SW480 (cell line): ENCODE data around the gene MYO15B.

Experiments used
- DNase-seq: peaks from one replicate; pipeline ENCODE4 v3.0.0-alpha.2; 2016; ENCODE audit warnings: low spot score

MYO15B gene

DNA sequence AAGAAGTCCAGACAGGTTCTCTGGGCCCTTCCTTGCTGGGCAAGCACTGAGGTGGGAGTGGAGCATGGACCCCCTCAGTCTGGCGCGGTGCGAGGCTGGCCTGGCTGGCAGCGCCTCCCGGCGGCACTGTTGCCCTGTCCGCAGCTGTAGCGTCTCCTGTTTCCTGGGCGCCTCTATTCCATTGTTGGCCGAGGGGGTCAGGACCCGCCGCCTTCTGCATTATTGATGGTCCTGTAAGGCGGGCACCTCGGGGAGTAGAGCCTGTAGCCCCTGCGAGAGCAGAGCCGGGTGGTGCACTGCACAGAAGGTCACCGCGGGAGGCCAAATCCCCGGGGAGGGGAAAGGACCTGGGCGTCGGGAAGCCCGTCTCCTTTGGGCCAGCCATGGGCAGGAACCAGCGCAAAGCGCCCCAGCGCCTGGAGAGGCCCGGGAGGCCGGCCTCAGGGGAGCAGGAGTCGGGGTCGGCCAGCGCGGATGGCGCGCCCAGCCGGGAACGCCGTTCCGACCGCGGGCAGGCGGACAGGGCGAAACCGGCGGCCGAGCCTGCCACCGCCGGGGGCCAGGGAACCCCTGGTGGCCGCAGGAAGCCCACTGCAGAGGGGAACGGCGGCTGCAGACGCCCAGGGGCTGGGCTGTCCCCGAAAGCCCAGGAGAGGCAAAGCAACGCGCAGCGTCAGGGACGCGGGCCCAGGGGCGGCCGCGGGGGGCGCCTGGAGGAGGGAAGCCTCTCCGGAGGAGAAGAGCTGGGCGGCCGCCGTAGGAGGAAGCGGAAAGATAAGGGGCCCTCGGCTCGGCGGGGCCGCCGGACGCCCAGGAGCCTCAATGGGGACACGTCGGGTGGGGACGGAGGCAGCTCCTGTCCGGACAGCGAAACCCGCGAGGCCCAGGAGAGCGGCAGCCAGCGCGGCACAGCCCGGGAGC is at the start of gene MYO15B:
Gene MYO15B (plus strand): TSS at position 126 of the 921 bp plus-strand sequence. CDS start 258 bp downstream, at position 384.
- no peak for DNase-seq

DNA sequence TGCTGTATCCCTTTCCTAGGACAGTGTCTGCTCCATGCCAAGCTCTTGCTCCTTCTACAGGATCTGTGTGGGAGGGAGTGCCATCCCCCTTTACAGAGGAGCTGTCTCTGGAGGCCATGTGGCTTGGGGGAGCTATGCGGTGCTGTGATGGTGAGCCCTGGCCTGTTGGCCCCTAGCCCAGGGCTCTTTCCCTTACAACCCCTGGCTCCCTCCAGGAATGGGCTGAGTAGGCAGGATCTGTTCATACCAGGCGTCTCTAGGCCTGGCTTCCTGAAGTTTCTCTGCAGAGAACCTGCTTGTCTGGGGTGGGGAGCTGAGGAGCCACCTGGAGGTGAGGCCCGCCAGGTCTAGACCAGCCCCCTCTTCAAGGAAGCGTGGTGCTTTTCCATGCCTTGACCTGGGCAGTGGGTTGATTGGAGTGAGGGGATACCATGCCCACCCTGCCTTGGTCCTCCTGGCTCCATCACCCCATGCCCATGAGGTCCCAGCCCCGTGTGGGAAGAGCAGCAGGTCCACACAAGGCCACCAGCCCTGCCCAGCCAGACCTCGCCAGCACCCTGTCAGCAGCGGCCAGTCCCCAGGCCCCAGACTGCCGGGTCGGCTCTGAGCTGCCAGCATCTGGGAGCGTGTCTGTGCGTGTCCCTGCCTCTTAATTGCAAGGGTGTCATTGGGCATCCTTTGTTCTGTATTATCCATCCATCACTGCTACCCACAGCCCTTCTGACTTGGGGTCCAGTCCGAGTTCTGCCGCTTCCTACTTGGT is 47.5 kb upstream of the MYO15B start:
- DNase-seq: no peak

DNA sequence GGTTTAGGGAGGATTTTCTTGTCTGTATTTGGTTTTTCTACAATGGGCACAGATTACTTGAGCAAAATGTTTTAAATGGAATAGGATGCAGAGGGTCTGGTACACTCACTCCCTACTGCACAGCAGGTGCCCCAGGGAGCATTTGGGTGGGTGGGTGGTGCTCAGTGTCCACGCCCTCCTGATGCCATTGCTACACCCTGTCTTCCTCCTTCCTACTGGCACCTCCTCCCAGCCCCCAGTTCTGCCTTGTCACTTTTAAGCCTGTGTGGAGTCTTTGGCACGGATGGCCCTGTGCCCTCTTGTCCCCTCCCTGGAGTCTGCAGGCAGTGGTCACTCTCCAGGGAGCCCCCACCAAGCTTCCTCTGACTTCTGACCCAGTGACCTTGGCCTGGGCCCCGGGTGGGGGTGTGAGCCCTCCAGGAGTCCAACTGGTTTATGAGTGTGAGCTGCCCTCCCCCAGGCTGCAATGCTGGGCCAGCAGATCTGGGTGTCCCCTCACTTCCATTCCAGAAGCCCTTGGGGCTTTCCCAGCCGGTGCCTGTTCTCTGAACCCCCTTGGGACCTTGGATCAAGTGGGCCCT is 46.6 kb upstream of the MYO15B start:
- no peak for DNase-seq

DNA sequence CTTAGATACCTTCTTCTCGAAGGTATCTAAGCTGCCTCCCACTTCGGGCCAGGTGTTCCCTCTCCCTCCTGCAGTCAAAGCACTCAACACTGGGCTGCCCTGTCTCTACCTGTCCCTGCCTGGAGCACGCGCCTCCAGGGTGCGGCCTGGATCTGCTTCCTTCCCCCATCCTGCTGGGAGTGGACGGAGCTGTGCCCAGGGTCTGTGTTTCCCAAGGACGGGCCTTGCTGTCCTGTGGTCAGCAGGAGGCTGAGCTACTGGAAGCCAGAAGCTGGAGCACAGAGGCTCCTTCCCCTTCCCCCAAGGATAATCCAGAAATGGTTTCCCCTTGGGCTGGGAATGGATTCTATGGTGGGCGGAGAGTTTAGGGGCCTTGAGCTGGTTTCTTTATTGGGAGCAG is 45.4 kb upstream of the MYO15B start:
- no peak for DNase-seq

DNA sequence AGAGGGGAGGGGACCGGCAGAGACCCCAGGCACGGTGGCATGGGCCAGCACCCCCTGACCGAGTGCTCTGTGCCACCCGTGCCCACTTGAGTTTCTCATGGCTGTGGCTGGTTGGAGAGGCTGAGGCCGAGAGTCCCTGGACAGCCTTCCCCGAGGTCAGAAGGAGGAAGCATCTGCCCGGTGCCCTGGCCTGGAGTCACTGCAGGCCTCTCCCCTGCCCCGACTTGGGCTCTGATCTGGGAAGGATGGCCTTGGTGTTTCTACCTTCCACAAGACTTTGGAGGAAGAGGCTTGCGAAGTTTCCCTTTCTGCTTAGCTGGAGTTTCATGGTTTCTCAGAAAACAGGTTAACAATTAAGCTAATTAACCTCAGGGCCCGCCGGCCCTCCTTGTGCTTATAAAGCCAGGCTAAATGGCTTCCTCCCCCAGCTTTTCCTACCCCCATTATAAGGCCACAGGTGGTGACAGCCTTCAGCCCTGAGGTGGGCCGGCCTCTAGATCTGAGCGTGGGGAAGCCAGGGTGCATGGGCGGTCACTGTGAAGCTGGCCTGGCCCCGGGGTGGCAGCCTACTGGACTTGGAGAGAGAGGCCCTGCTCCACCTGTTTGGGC is 44.8 kb upstream of the MYO15B start:
- DNase-seq: no peak

DNA sequence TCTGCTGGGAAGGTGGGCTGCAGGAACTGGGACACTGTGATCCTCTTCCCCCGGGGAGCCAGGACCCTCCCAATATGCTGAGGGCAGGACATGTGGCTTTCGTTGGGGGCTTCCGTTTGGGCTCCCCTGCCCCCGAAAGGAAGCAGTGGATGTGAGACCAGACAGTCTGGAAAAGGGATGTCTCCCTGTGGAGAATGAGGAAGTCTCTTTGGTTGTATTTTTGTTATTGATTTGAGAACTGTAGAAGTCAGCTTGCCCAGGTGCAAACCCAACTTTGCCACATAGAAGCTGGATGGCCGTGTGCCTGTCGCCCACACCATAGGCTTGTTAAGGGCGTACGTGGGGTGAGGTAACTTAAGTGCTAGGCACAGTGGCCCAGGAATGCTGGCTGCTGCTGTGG is 43.4 kb upstream of the MYO15B start:
- DNase-seq: no peak

DNA sequence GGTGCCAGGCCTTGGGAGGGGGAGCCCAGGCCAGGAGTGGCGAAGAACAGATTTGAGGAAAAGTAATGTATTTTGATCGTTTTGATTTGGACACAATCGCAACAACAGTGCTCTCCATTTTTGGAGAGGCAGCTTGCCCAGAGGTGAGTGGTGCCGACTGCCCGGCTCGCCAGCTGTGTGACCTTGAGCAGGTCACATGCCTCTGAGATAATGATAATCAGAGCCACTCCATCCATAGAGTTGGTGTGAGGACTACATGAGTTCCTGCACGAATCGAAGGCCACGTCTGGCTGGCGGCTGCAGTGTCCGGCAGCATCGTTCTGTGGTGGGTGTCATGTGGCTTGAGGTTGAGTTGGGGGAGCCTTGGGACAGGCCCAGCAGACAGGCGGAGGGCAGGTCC is 41.4 kb upstream of the MYO15B start:
- DNase-seq: no peak

DNA sequence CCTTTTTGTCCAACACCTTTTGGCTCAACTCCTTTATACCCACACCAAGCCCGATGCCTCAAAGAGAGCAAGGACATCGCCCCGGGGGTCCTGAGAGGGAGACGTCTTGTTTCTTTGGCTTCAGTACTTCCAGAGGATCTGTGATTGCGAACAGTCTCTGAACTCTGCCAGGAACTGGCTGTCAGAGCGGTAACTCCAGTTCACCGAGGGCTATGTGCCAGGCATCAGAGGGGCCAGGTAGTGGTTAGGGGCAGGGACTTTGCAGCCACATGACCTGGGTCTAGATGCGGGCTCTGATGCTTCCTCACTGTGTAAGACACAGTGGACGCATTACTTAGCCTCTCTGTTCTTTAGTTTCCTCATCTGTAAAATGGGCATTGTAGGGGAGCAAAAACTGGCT is 40.5 kb upstream of the MYO15B start:
- DNase-seq: no peak

DNA sequence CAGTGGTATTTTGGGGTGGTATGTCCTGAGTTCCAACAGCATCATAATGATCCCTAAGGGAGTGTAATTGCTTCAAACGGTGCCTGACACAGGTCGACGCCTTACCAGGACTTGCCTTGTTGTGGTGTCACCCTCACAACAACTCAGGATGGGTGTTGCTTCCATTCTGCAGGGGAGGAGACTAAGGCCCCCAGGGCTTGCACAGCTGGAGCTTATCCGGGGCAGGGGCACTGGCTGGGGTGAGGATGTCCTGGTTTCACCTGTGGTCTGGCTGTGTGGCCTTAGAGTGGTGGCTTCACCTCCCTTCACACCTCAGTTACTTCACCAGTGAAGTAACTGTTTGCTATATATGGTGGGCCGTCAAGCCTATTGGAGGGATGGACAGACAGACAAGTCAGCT is 38.8 kb upstream of the MYO15B start:
- DNase-seq: peak; percentile 38

DNA sequence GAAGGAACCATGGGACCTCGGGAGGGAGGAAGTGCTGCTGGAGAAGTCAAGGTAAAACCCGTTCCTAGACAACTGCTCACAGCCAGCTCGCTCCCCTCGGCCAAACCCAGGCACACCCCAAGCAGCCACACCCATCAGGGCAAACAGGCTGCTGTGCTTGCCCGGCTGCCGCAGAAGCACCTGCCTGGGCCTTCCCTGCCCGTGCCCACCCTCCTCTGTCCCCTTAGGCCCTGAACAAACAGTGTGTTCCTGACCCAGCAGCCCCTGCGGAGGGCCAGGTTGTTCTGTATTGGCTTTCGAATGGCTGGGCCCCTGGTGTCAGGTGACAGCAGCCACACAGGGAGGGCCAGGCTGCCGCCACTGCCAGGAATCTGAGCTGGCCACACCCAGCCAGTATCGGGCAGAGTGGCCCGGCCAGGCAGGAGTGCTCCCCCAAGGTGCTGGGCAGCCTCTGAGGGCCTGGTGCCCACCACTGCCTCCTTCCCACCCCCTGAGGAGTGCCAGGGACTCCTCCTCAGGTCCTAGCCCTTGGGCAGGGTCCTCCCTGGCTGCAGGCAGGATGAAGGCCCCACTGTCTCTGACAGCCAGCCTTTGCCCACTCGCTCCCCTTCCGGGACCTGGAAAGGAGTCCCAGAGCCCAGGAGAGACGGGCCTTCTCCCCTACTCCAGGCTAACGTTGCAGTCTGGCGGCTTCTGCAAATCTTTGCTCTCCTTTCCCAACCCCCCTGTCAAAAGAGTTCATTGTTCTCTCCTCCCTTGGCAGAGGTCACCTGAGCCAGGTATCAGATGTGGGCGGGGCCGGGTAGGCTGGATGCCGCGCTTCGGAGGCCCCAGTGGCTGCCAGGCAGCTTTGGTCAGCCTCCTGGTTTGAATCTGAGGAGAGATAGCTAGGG is 38.1 kb upstream of the MYO15B start:
- peak; percentile 96 for DNase-seq

DNA sequence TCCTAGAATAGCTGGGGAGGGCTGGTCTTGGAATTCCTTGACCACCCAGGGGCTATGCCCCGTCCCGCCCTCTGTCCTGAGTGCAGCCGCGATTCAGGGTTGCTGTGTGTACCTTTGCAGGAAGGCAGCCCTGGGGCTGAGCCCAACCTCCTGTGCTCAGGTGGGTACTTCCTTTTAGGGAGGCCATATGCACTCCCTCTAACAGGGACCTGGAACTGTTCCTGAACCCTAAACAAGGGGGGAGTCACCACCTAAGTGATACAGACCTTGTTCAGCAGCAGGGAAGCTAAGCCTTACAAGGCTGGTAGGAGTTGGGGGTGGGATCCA is 37.5 kb upstream of the MYO15B start:
- DNase-seq: no peak

DNA sequence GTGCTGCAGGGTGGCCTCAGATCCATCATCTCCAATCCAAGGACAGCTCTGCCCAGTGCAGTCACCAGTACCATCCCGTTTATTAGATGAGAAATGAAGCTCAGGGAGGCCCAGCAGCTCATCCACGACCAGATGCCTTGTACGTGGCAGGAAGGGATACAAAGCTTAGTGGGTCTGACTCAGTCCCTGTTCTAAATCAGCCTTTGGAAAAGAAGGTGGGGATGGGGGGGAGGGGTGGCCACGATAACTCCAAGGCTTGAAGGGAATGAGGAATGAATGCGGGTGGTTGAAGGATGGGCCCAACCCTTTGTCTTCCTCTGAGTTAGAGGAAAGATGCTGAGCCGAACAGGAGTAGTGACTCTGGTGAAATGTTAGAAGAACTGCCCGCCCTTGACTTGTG is 36.3 kb upstream of the MYO15B start:
- DNase-seq: no peak

DNA sequence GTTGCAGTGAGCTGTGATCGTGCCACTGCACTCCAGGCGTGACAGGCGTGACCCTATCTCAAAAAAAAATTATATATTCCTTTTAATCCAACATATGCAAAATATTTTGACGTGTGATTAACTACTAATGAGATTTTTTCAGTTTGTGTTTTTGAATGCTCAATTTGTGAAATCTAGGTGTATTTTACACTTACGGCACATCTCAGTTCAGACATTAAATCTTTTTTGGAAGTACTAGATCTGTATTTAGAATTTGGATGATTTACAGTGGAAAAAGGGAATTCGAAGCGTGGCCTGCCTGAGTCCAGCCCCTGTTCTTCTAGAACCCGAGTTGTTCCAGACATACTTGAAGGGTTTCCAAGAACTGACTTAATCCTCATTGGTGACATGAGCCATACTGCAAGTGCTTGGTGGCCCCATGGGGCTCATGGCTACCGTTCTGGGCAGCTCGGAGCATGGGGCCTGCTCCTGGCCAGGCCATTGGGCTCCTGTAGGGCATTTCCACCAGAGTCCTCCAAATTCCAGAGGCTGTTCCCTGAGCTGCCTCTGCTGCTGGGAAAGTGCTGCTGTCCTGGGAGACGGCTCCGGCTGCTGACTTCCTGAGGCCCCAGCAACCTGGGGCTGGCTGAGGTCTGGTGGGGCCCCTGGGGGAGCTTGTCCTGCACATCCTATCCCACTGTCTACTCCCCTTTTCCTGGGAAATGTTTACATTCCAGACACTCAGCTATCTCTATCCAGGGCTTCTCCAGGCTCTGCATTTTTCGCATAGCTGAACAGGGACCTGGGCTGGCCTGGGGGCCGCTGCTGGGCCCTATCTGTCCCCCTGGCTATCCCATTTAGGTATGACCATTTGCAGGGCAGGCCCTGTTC is 34.9 kb upstream of the MYO15B start:
- DNase-seq: no peak

DNA sequence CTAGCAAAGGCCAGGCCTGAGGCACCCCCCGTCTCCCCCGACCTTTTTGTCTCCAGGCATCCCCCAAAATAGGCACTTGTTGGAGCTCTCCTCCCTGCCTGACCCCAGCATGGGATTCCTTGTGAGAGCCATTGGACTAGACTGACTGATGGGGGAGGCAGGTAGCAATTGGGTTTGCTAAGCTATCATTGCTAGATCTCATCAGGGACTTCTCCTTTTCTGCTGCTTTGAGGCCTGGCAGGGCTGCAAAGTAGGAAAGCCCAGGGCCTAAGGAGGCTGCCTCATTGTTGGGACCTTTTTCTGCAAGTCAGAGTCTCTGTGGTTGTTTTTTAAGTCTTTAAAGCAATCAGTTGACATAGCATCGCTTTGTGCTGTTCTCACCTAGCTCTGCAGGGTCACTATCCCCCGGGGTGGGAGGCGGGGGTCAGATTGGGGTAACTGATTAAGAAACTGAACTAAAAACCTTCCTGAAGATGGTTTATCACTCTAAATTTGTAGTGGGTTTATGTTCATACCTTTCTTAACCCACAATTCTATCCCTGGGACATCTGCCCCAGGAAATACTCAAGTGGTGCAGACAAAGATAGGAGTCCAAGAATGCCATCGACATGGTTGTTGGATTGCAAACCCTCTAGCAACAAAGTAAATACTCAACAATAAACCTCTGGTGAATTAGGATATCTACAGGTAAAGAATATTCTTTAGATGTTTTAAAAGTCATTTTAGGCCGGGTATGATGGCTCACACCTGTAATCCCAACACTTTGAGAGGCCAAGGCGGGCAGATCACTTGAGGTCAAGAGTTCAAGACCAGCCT is 34.1 kb upstream of the MYO15B start:
- DNase-seq: no peak

DNA sequence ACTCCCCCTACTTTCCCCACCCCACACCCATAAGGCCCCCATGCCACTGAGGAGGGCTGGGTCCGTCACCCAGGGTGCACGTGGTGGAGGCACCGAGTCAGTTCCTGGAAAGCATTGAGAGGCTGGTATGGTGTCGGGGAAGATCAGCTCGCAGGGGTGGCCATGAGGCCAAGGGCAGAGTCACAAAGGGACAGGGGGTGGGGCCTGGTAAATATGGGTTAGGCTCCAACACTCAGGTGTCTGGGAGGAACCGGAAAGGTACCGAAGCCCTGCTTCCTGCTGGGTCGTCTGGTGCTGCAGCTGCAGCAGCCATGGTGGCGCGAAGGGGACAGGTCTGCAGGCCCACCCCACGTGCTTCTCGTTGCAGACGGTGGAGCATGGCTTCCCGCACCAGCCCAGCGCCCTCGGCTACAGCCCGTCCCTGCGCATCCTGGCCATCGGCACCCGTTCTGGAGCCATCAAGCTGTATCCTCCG is 31.9 kb upstream of the MYO15B start:
- DNase-seq: no peak

DNA sequence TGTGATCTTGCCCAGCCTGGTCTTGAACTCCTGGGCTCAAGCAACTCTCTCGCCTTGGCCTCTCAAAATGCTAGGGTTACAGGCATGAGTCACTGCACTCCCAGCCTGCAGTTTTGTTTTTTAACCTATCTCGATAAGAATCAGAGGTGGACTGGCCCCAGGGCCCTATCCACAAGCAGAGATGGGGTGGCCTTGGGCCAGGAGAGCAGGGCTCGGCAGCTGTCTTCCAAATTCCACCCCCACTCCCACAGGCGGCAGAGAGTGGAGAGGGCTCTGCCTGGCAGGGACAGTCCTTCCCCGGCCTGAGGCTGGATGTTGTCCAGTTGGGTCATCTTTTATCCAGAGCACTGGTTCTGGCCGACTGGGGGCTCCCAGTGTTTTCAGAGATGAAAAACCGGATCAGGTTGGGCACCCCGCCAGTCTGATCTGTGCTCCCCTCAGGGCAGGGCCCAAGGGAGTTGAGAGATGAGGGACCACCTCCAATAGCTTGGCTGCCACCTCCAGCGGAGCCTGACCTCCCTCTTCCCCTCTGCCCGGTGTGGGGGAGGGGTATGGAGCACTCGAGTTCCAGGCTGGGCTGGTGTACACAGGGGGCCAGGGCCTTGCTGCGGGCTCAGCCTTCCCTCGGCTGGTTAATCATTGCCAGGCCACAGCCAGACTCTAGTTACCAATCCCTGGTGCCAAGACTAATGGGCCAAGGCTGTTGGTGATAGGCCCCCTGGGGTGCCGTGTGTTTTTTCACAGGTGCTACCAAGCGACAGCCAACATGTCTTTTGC is 30.3 kb upstream of the MYO15B start:
- peak; percentile 83 for DNase-seq

DNA sequence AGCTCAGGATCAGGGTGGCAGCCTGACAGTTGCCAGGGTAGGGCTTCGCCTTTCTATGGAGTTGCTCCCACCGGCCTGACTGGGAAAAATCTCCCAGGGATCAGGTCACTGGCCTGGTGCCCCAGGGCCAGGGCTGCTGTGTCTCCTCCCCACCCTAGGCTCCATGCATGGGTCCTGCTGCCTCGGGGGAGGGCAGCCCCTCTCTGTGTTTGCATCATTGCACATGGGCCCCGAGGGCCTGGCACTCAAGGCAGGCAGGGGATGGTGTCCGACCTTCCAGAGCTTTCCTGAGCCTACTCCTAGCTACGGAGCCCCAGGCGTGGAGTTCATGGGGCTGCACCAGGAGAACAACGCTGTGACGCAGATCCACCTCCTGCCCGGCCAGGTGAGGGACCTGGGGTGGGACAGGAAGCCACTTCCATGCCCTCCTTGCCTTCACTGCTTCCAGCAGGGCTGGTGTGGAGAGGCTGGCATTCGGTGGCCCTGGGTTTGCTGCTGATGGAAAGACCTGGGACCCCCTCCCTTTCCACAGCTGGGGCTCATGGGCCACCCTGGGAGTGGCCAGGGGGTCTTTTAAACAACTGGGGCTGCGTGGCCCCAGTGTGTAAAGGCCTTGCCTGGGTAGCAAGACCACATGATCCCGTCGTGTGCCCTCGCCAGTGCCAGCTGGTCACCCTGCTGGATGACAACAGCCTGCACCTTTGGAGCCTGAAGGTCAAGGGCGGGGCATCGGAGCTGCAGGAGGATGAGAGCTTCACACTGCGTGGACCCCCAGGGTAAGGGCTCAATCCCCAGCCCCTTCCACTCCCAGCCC is 29.5 kb upstream of the MYO15B start:
- DNase-seq: no peak
